BLaER1 (cell line): Measurements from ENCODE around the gene OSBP2.

Experiments
- H3K27ac ChIP-seq: shearing (Covaris generic); formaldehyde crosslinking; 2 replicates; pipeline ENCODE4 v1.8.1; 2022
- H3K27me3 ChIP-seq: shearing (Covaris generic); formaldehyde crosslinking; 2 replicates; pipeline ENCODE4 v1.8.1; 2022
- H3K36me3 ChIP-seq: shearing (Covaris generic); formaldehyde crosslinking; 2 replicates; pipeline ENCODE4 v1.8.1; 2022
- H3K4me1 ChIP-seq: shearing (Covaris generic); formaldehyde crosslinking; 2 replicates; pipeline ENCODE4 v1.8.1; 2022
- H3K4me2 ChIP-seq: shearing (Covaris generic); formaldehyde crosslinking; 2 replicates; pipeline ENCODE4 v1.8.1; 2022
- H3K4me3 ChIP-seq: shearing (Covaris generic); formaldehyde crosslinking; 2 replicates; pipeline ENCODE4 v1.8.1; 2022
- H3K9ac ChIP-seq: shearing (Covaris generic); formaldehyde crosslinking; 2 replicates; pipeline ENCODE4 v1.8.1; 2022
- H3K9me3 ChIP-seq: shearing (Covaris generic); formaldehyde crosslinking; 2 replicates; pipeline ENCODE4 v1.8.1; 2022
- H4K20me1 ChIP-seq: shearing (Covaris generic); formaldehyde crosslinking; 2 replicates; pipeline ENCODE4 v1.8.1; 2022
- Cebpa-rat ChIP-seq: shearing (Covaris generic); IDR thresholded peaks from 2 replicates; pipeline ENCODE4 v1.8.1; 2022

The OSBP2 gene

DNA sequence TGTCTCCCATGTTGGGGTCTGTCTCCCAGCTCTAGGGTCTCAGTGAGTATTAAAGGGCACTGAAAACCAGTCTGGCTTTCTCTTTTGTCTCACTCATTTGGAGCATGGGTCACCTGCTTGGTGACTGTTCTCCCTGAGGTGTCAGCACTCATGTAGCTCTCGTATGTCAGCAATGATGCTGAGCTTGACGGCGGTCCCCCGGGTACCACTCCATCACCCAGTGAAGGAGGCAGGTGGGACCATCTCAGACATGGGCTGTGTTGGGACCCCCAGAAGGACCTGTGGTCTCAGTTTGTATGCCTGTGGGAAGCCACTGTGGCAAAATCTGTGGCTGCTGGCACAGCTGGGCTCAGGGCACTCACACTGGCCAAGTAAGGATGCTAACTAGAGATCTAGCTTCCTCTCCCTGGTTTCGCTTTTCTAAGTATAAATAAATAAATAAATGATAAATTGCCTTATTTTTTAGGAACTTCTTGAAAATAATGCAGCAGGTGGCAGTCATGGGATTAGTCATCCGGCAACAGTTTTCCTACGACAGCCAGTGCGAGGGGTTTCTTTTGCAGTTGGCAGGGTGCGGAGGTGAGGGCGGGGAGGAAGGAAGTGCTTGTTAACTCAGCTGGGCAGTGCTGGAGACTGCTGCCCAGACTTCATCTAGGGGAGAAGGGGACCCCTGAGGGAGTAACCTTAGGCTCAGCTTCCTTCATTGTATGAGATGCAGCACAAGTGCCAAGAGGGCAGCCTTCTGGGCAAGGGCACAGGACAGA lies 48.8 kb downstream of the OSBP2 start:
- Histone ChIP-seq H3K27me3 (no peaks in the 10 kb centered on the region), H3K27ac (no peak overlapping the region), H4K20me1 (no peaks in the 10 kb centered on the region), H3K36me3 (no peaks in the 10 kb centered on the region), H3K9ac (no peak overlapping the region), H3K4me2 (peak overlapping the region; percentile 66), H3K9me3 (no peaks in the 10 kb centered on the region), H3K4me3 (no peak overlapping the region), H3K4me1 (peaks cover 22% of the 10 kb centered on the region)
- TF ChIP-seq Cebpa-rat, result no peak

DNA sequence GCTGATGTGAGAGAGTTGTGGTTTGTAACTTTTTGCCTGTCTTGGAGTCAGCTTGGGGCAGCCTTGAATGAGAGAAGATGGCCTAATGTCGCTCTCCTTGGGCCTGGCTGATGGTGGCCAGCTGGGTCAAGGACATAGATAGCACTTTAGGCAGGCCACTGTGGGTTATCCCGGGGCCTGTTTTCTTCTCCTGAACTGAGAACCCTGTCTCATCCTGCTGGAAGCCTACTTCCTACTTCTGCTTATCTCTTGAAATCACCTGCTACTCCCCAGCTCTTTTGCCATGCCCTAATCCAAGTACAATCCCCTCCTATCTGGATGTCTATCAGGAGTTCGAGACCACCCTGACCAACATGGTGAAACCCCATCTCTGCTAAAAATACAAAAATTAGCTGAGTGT lies 49.5 kb downstream of the OSBP2 start:
- Histone ChIP-seq H3K9me3 (no peaks in the 10 kb centered on the region), H3K27me3 (no peaks in the 10 kb centered on the region), H4K20me1 (no peaks in the 10 kb centered on the region), H3K4me2 (peak overlapping the region; percentile 66), H3K36me3 (no peaks in the 10 kb centered on the region), H3K27ac (no peak overlapping the region), H3K9ac (no peak overlapping the region), H3K4me3 (no peak overlapping the region), H3K4me1 (peaks cover 22% of the 10 kb centered on the region)
- TF ChIP-seq Cebpa-rat, result no peak

GRCh38 chr22:30747493-30747892 lies 52.8 kb downstream of the OSBP2 start:
- Histone ChIP-seq H3K4me3 (no peak overlapping the region), H3K9me3 (no peaks in the 10 kb centered on the region), H4K20me1 (no peaks in the 10 kb centered on the region), H3K9ac (no peak overlapping the region), H3K4me1 (peaks cover 18% of the 10 kb centered on the region), H3K36me3 (no peaks in the 10 kb centered on the region), H3K27me3 (no peaks in the 10 kb centered on the region), H3K4me2 (no peak overlapping the region), H3K27ac (no peak overlapping the region)
- TF ChIP-seq Cebpa-rat, result no peak

GRCh38 chr22:30749272-30749671 lies 54.6 kb downstream of the OSBP2 start:
- no peaks in the 10 kb centered on the region for H3K36me3 ChIP-seq
- no peaks in the 10 kb centered on the region for H3K27me3 ChIP-seq
- H3K27ac ChIP-seq, result no peak overlapping the region
- no peaks in the 10 kb centered on the region for H4K20me1 ChIP-seq
- H3K4me1 ChIP-seq, result peaks cover under 1% of the 10 kb centered on the region; the same call in 1 of the 2 replicates
- no peak overlapping the region for H3K9ac ChIP-seq
- TF ChIP-seq Cebpa-rat, result no peak
- H3K4me3 ChIP-seq, result no peak overlapping the region
- H3K4me2 ChIP-seq, result no peak overlapping the region
- H3K9me3 ChIP-seq, result no peaks in the 10 kb centered on the region

- Histone ChIP-seq H3K4me1 (no peaks in the 10 kb centered on the region), H3K9ac (no peak overlapping the region), H3K36me3 (no peaks in the 10 kb centered on the region), H3K27ac (no peak overlapping the region), H3K27me3 (no peaks in the 10 kb centered on the region), H4K20me1 (no peaks in the 10 kb centered on the region), H3K4me2 (no peak overlapping the region), H3K9me3 (no peaks in the 10 kb centered on the region), H3K4me3 (no peak overlapping the region)
- TF ChIP-seq Cebpa-rat, result no peak
These were observed 55.2 kb downstream of the OSBP2 start for GRCh38 chr22:30749849-30750248.

- H3K27ac ChIP-seq, result no peak overlapping the region
- no peaks in the 10 kb centered on the region for H3K27me3 ChIP-seq
- no peak overlapping the region for H3K4me3 ChIP-seq
- H4K20me1 ChIP-seq, result no peaks in the 10 kb centered on the region
- H3K9me3 ChIP-seq, result no peaks in the 10 kb centered on the region
- no peak overlapping the region for H3K4me2 ChIP-seq
- no peak overlapping the region for H3K9ac ChIP-seq
- H3K4me1 ChIP-seq, result no peaks in the 10 kb centered on the region
- H3K36me3 ChIP-seq, result no peaks in the 10 kb centered on the region
- no peak for TF ChIP-seq Cebpa-rat
These were observed 56.9 kb downstream of the OSBP2 start for GRCh38 chr22:30751529-30751928.

DNA sequence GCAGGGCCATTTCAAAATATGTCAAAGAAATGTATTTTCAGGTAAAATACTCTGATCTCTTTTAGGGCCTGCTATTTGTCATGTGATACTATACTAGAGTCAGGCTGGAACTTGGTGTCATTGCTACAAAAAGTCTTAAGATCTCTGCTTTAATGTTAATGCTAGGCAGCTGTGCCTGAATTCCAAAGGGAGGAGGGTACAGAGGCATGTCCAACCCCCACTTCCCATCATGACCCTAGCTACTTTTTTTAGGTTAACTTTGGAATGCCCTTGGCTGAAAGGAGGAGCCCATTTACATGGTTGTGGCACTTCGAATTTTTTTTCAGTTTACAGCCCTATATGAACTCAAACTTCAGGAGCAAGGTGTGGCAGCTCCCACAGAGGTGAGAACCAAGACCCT lies 58.1 kb downstream of the OSBP2 start:
- no peaks in the 10 kb centered on the region for H3K4me1 ChIP-seq
- H3K4me2 ChIP-seq, result no peak overlapping the region
- no peaks in the 10 kb centered on the region for H3K9me3 ChIP-seq
- H3K4me3 ChIP-seq, result no peak overlapping the region
- no peak overlapping the region for H3K27ac ChIP-seq
- no peaks in the 10 kb centered on the region for H4K20me1 ChIP-seq
- no peaks in the 10 kb centered on the region for H3K27me3 ChIP-seq
- no peak for TF ChIP-seq Cebpa-rat
- H3K9ac ChIP-seq, result no peak overlapping the region
- H3K36me3 ChIP-seq, result no peaks in the 10 kb centered on the region

DNA sequence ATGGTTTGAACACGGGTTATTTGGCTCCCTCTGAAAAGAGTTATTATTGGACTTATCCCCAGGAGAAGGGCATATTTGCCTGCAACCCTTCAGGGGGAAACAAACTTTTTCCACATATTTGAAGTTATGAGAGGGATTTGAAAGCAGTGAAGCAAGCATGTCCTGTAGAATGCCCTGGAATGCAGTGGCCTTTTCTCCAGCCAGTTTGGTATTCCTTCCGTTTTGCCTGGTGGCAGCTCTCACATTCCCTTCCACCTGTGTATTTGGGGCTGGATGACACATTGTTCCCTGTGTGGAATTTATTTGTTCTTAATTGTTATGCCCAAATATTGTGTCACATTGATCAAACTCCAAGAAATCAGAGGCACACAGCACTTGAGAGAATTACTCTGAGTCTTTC lies 59.0 kb downstream of the OSBP2 start:
- no peaks in the 10 kb centered on the region for H3K9me3 ChIP-seq
- H3K4me2 ChIP-seq, result no peak overlapping the region
- H4K20me1 ChIP-seq, result no peaks in the 10 kb centered on the region
- no peak overlapping the region for H3K4me3 ChIP-seq
- H3K27ac ChIP-seq, result no peak overlapping the region
- H3K9ac ChIP-seq, result no peak overlapping the region
- TF ChIP-seq Cebpa-rat, result no peak
- no peaks in the 10 kb centered on the region for H3K36me3 ChIP-seq
- no peaks in the 10 kb centered on the region for H3K4me1 ChIP-seq
- H3K27me3 ChIP-seq, result no peaks in the 10 kb centered on the region

DNA sequence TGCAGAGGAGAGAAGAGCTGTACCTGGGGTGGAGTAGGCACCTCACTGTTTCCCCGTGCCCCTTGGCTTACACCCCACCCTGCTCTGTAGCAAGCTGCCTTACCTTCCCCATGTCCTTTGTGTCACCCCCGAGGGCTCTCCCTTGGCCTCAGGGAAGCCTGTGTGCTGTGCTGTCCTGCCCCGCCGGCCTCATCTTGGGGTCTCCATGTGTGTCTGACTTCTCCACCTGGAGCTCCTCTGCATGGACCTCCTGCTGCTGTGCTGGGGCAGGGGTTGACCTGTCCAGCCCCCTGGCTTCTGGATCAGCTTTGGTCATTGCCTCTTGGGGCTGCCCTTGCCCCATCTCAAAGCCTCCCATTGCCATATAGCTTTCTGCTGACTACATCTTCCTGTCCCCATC lies 59.8 kb downstream of the OSBP2 start:
- Histone ChIP-seq H3K9me3 (no peaks in the 10 kb centered on the region), H3K27me3 (no peaks in the 10 kb centered on the region), H3K4me2 (no peak overlapping the region), H3K4me1 (no peaks in the 10 kb centered on the region), H3K4me3 (no peak overlapping the region), H3K36me3 (no peaks in the 10 kb centered on the region), H3K27ac (no peak overlapping the region), H3K9ac (0 out of 2 replicates have a peak overlapping the region, but pooled peaks have one; percentile 8), H4K20me1 (no peaks in the 10 kb centered on the region)
- no peak for TF ChIP-seq Cebpa-rat

DNA sequence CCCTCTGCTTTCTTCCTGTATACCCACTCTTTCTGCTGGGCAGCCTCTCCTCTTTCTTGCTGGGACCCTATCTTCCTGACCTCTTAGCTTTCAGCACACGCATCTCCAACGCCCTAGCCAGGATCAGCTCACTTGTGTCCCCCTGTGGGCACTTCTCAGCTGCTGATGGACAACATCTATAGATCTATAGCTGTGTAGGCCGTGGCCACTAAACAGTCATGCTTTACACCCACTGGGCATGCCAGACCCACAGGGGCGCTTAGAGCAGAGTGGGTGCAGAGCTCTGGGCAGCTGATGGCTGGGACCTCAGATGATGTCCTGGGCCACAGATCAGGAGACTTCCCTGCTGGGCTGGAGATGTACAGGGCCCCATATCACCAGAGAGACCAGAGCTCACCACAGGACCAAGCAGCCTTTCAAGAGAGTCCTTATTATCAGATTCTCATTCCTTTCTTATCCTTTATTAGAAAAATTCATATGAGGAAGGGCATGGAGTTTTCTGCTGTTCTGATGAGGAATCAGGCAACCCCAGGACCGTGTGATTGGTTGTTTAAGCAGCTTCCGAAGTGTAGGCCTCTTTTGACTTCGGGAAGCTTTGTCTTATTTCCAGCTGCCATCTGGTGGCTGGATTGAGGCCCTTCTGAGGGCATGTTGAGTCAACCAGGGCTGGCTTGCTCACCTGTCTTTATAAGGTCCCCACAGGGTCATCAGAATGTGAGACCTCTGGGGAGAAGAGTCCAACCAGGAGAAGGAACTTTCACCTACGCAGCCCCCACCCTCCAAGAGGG lies 60.5 kb downstream of the OSBP2 start:
- H3K4me1 ChIP-seq, result no peaks in the 10 kb centered on the region
- no peak overlapping the region for H3K4me3 ChIP-seq
- 0 out of 2 replicates have a peak overlapping the region, but pooled peaks have one; percentile 8 for H3K9ac ChIP-seq
- H3K9me3 ChIP-seq, result no peaks in the 10 kb centered on the region
- no peaks in the 10 kb centered on the region for H3K36me3 ChIP-seq
- no peaks in the 10 kb centered on the region for H4K20me1 ChIP-seq
- TF ChIP-seq Cebpa-rat, result no peak
- H3K27me3 ChIP-seq, result no peaks in the 10 kb centered on the region
- H3K27ac ChIP-seq, result no peak overlapping the region
- H3K4me2 ChIP-seq, result no peak overlapping the region
